Measurements from ENCODE around the gene MYOD1. TPM values are rescaled to one million over a fixed set of nuclear protein-coding genes. Genes with fewer than 3 reads are reported as not detected.
A peak's percentile ranks its signal among the peaks of the same experiment; 100 is the strongest.

MYOD1 gene
- total and polyA plus RNA-seq, 9 of the 15 experiments (the other 6 are each of a cell fraction or from before 2014, with no cell fraction given) = not detected

GRCh38 chr11:17699147-17700114, 19.9 kb upstream of the MYOD1 start (continued):
- no peak for TF ChIP-seq NR2C2 (CRISPR knock-in tag; IDR thresholded peaks at IDR 0.05)
- peak; percentile 40; the same call in 1 of the 2 replicates for TF ChIP-seq NR2C2 (tag; IDR thresholded peaks at IDR 0.05)
- peak; percentile 43 for TF ChIP-seq ATF3 (IDR thresholded peaks at IDR 0.05)
- no peak for TF ChIP-seq ATF3 (CRISPR knock-in tag; conservative IDR thresholded peaks at IDR 0.05)
- TF ChIP-seq ZBTB12 (CRISPR knock-in tag; IDR thresholded peaks at IDR 0.05) = no peak
- TF ChIP-seq CCAR2 (IDR thresholded peaks at IDR 0.05; ENCODE audit: low read depth, low read length) = no peak
- no peak for TF ChIP-seq THRAP3 (IDR thresholded peaks at IDR 0.05; ENCODE audit: borderline replicate concordance)
- peak; percentile 46; the same call in 1 of the 2 replicates for TF ChIP-seq CXXC5 (CRISPR knock-in tag; IDR thresholded peaks at IDR 0.05)
- TF ChIP-seq RBM25 (IDR thresholded peaks at IDR 0.05; ENCODE audit: low read depth, low read length, severe bottlenecking) = no peak
- TF ChIP-seq PHF8 (IDR thresholded peaks at IDR 0.05; ENCODE audit: borderline replicate concordance, low read length) = no peak
- no peak for TF ChIP-seq ELK3 (CRISPR knock-in tag; IDR thresholded peaks at IDR 0.05)
- TF ChIP-seq DMBX1 (CRISPR knock-in tag; IDR thresholded peaks at IDR 0.05; ENCODE audit: borderline replicate concordance) = peak; percentile 65; the same call in 1 of the 2 replicates
- no peak for TF ChIP-seq BRCA1 (IDR thresholded peaks at IDR 0.05)
- TF ChIP-seq BRCA1 (CRISPR knock-in tag; IDR thresholded peaks at IDR 0.05) = no peak
- no peak for TF ChIP-seq MTA3 (IDR thresholded peaks at IDR 0.05; ENCODE audit: borderline replicate concordance)
- no peak for TF ChIP-seq ARID4B (CRISPR knock-in tag; IDR thresholded peaks at IDR 0.05)
- 0 out of 2 replicates have a peak, but pooled peaks have one; percentile 61 for TF ChIP-seq GTF2E2 (tag; IDR thresholded peaks at IDR 0.05)
- peak; percentile 49 for TF ChIP-seq HMBOX1 (IDR thresholded peaks at IDR 0.05)
- no peak for TF ChIP-seq ZNF696 (CRISPR knock-in tag; conservative IDR thresholded peaks at IDR 0.05)
